ENCODE measurements around the gene KRTAP1-3.
"Not testable (repeated sequence)": the region's sequence is repeated elsewhere in the genome, so short reads cannot be mapped to it uniquely, and the experiment has no call there.

KRTAP1-3 gene

GRCh38 chr17:41015454-41015853, 19.2 kb downstream of the KRTAP1-3 start:
- ATAC-seq (replicated peaks; ENCODE audit: extremely low read depth, poor library complexity, severe bottlenecking) (no peak), DNase-seq (ENCODE audit: low spot score in 2 of 2) (no peak)
- H3K4me3 Mint-ChIP-seq, result no peak overlapping the region
- no peaks in the 10 kb centered on the region for H3K9me3 Mint-ChIP-seq
- H3K27me3 Mint-ChIP-seq, result peaks cover 26% of the 10 kb centered on the region
- no peaks in the 10 kb centered on the region for H3K36me3 Mint-ChIP-seq (ENCODE audit: insufficient read depth)
- no peaks in the 10 kb centered on the region for H3K4me1 Mint-ChIP-seq
- no peak overlapping the region for H3K27ac Mint-ChIP-seq (ENCODE audit: low read depth)

GRCh38 chr17:41013606-41014005, 21.1 kb downstream of the KRTAP1-3 start:
- Mint-ChIP-seq H3K4me3 (no peak overlapping the region), H3K9me3 (no peaks in the 10 kb centered on the region), H3K4me1 (no peaks in the 10 kb centered on the region), H3K36me3 (ENCODE audit: insufficient read depth) (no peaks in the 10 kb centered on the region), H3K27me3 (peaks cover 26% of the 10 kb centered on the region), H3K27ac (ENCODE audit: low read depth) (no peak overlapping the region)
- ATAC-seq (replicated peaks; ENCODE audit: extremely low read depth, poor library complexity, severe bottlenecking) (no peak), DNase-seq (ENCODE audit: low spot score in 2 of 2) (no peak)

GRCh38 chr17:41013181-41013580, 21.5 kb downstream of the KRTAP1-3 start:
- H3K27ac Mint-ChIP-seq (ENCODE audit: low read depth), result no peak overlapping the region
- DNase-seq (ENCODE audit: low spot score in 2 of 2) (no peak), ATAC-seq (replicated peaks; ENCODE audit: extremely low read depth, poor library complexity, severe bottlenecking) (no peak)
- H3K4me1 Mint-ChIP-seq, result no peaks in the 10 kb centered on the region
- H3K4me3 Mint-ChIP-seq, result no peak overlapping the region
- no peaks in the 10 kb centered on the region for H3K9me3 Mint-ChIP-seq
- peaks cover 26% of the 10 kb centered on the region for H3K27me3 Mint-ChIP-seq
- no peaks in the 10 kb centered on the region for H3K36me3 Mint-ChIP-seq (ENCODE audit: insufficient read depth)

GRCh38 chr17:41012326-41013120, 22.2 kb downstream of the KRTAP1-3 start:
- Mint-ChIP-seq H3K4me3 (no peak overlapping the region), H3K27ac (ENCODE audit: low read depth) (no peak overlapping the region), H3K27me3 (peaks cover 24% of the 10 kb centered on the region), H3K4me1 (no peaks in the 10 kb centered on the region), H3K36me3 (ENCODE audit: insufficient read depth) (no peaks in the 10 kb centered on the region), H3K9me3 (no peaks in the 10 kb centered on the region)
- ATAC-seq (replicated peaks; ENCODE audit: extremely low read depth, poor library complexity, severe bottlenecking), result no peak
- no peak for DNase-seq (ENCODE audit: low spot score in 2 of 2)

GRCh38 chr17:41010441-41010840, 24.2 kb downstream of the KRTAP1-3 start:
- DNase-seq (ENCODE audit: low spot score in 2 of 2), result no peak
- Mint-ChIP-seq H3K4me1 (no peaks in the 10 kb centered on the region), H3K9me3 (no peaks in the 10 kb centered on the region), H3K4me3 (no peak overlapping the region), H3K36me3 (ENCODE audit: insufficient read depth) (no peaks in the 10 kb centered on the region), H3K27me3 (peaks cover 8% of the 10 kb centered on the region), H3K27ac (ENCODE audit: low read depth) (no peak overlapping the region)
- ATAC-seq (replicated peaks; ENCODE audit: extremely low read depth, poor library complexity, severe bottlenecking), result no peak

- Mint-ChIP-seq H3K4me1 (no peaks in the 10 kb centered on the region), H3K36me3 (ENCODE audit: insufficient read depth) (no peaks in the 10 kb centered on the region)
- ATAC-seq (replicated peaks; ENCODE audit: extremely low read depth, poor library complexity, severe bottlenecking), result no peak
Observed at GRCh38 chr17:41009936-41010335, 24.7 kb downstream of the KRTAP1-3 start.

GRCh38 chr17:41009301-41009760, 25.3 kb downstream of the KRTAP1-3 start:
- no peak for DNase-seq (ENCODE audit: low spot score in 2 of 2)
- Mint-ChIP-seq H3K4me3 (no peak overlapping the region), H3K27ac (ENCODE audit: low read depth) (no peak overlapping the region), H3K27me3 (peaks cover 6% of the 10 kb centered on the region), H3K9me3 (no peaks in the 10 kb centered on the region), H3K36me3 (ENCODE audit: insufficient read depth) (no peaks in the 10 kb centered on the region), H3K4me1 (no peaks in the 10 kb centered on the region)
- no peak for ATAC-seq (replicated peaks; ENCODE audit: extremely low read depth, poor library complexity, severe bottlenecking)

More at GRCh38 chr17:41009936-41010335, 24.7 kb downstream of the KRTAP1-3 start:
- no peak for DNase-seq (ENCODE audit: low spot score in 2 of 2)
- Mint-ChIP-seq H3K4me3 (no peak overlapping the region), H3K27ac (ENCODE audit: low read depth) (no peak overlapping the region), H3K27me3 (peaks cover 3% of the 10 kb centered on the region), H3K9me3 (no peaks in the 10 kb centered on the region)

- Mint-ChIP-seq H3K27me3 (peaks cover 11% of the 10 kb centered on the region), H3K4me1 (no peaks in the 10 kb centered on the region), H3K9me3 (no peaks in the 10 kb centered on the region), H3K4me3 (no peak within 1 kb of the TSS), H3K27ac (ENCODE audit: low read depth) (no peak within 1 kb of the TSS), H3K36me3 (ENCODE audit: insufficient read depth) (no peaks in the 10 kb centered on the region)
- no peak for ATAC-seq (replicated peaks; ENCODE audit: extremely low read depth, poor library complexity, severe bottlenecking)
- no peak for DNase-seq (ENCODE audit: low spot score in 2 of 2)
Observed at GRCh38 chr17:41008811-41009210, 25.9 kb downstream of the KRTAP1-3 start, which contains the start of gene KRTAP3-1. TSS of gene KRTAP3-1 (minus strand) at chr17:41009128. CDS start at chr17:41009074, 54 bp downstream.

GRCh38 chr17:41004397-41004796, 30.3 kb downstream of the KRTAP1-3 start:
- Mint-ChIP-seq H3K4me3 (no peak overlapping the region), H3K27me3 (peaks cover 55% of the 10 kb centered on the region), H3K27ac (ENCODE audit: low read depth) (no peak overlapping the region), H3K36me3 (ENCODE audit: insufficient read depth) (no peaks in the 10 kb centered on the region), H3K4me1 (no peaks in the 10 kb centered on the region), H3K9me3 (no peaks in the 10 kb centered on the region)
- DNase-seq (ENCODE audit: low spot score in 2 of 2), result no peak
- no peak for ATAC-seq (replicated peaks; ENCODE audit: extremely low read depth, poor library complexity, severe bottlenecking)

- no peaks in the 10 kb centered on the region for H3K36me3 Mint-ChIP-seq (ENCODE audit: insufficient read depth)
- no peaks in the 10 kb centered on the region for H3K9me3 Mint-ChIP-seq
- no peak overlapping the region for H3K4me3 Mint-ChIP-seq
- DNase-seq (ENCODE audit: low spot score in 2 of 2) (no peak), ATAC-seq (replicated peaks; ENCODE audit: extremely low read depth, poor library complexity, severe bottlenecking) (no peak)
- no peaks in the 10 kb centered on the region for H3K4me1 Mint-ChIP-seq
- peaks cover 60% of the 10 kb centered on the region for H3K27me3 Mint-ChIP-seq
- no peak overlapping the region for H3K27ac Mint-ChIP-seq (ENCODE audit: low read depth)
Observed at GRCh38 chr17:41003926-41004325, 30.7 kb downstream of the KRTAP1-3 start.

- Mint-ChIP-seq H3K9me3 (no peaks in the 10 kb centered on the region), H3K36me3 (ENCODE audit: insufficient read depth) (no peaks in the 10 kb centered on the region), H3K27me3 (peaks cover 71% of the 10 kb centered on the region), H3K27ac (ENCODE audit: low read depth) (no peak overlapping the region), H3K4me3 (no peak overlapping the region), H3K4me1 (no peaks in the 10 kb centered on the region)
- DNase-seq (ENCODE audit: low spot score in 2 of 2) (no peak), ATAC-seq (replicated peaks; ENCODE audit: extremely low read depth, poor library complexity, severe bottlenecking) (no peak)
Observed at GRCh38 chr17:41002814-41003213, 31.9 kb downstream of the KRTAP1-3 start.

- H3K36me3 Mint-ChIP-seq (ENCODE audit: insufficient read depth), result no peaks in the 10 kb centered on the region
Observed at GRCh38 chr17:41001795-41002194, 32.9 kb downstream of the KRTAP1-3 start.

GRCh38 chr17:40999563-40999962, 35.1 kb downstream of the KRTAP1-3 start, which contains the start of gene KRTAP3-2:
TSS of gene KRTAP3-2 (minus strand) at chr17:40999906. CDS start at chr17:40999853, 53 bp downstream.
- not testable (repeated sequence) for H3K4me3 Mint-ChIP-seq; H3K9me3 Mint-ChIP-seq; H3K4me1 Mint-ChIP-seq; ATAC-seq (replicated peaks; ENCODE audit: extremely low read depth, poor library complexity, severe bottlenecking); DNase-seq (ENCODE audit: low spot score in 2 of 2); H3K27ac Mint-ChIP-seq (ENCODE audit: low read depth); H3K36me3 Mint-ChIP-seq (ENCODE audit: insufficient read depth)
- peaks cover 96% of the 10 kb centered on the region for H3K27me3 Mint-ChIP-seq

More at GRCh38 chr17:41001795-41002194, 32.9 kb downstream of the KRTAP1-3 start:
- Mint-ChIP-seq H3K27me3 (peaks cover 81% of the 10 kb centered on the region), H3K4me1 (no peaks in the 10 kb centered on the region), H3K4me3 (no peak overlapping the region), H3K27ac (ENCODE audit: low read depth) (no peak overlapping the region), H3K9me3 (no peaks in the 10 kb centered on the region)
- ATAC-seq (replicated peaks; ENCODE audit: extremely low read depth, poor library complexity, severe bottlenecking) (no peak), DNase-seq (ENCODE audit: low spot score in 2 of 2) (no peak)

Measured in central memory CD8-positive, alpha-beta T cell (primary cell).